ENCODE results near the gene GAS7.

DNA sequence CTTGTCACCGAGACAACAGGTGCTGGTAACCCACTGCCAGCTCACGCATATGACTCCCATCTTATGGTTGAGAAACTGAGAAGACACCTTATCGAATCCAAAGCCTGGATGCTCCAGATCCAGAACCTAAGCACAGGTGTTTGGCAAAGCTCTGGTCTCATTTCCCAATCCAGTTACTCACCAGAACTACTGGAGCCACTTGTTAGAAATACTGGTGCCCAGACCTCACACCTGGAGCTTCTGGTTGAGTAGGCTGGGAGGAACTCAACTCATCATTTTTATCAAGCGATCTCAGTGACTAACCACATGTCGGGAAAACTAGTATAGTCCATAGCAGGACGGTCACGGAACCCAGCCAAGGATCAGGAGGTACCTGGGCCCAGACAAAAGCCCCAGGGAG is 206.6 kb downstream of the GAS7 start:
- TF ChIP-seq TAF7 (tag; IDR thresholded peaks at IDR 0.05): no peak
- TF ChIP-seq CTCF (IDR thresholded peaks at IDR 0.05 in 2 of 3, conservative IDR thresholded peaks at IDR 0.05 in 1 of 3; ENCODE audit: insufficient read depth in 2 of 3, low read depth in 1 of 3, low read length in 3 of 3): no peak
- TF ChIP-seq ZNF398 (CRISPR knock-in tag; IDR thresholded peaks at IDR 0.05): no peak
- no peak for TF ChIP-seq MYBL2 (IDR thresholded peaks at IDR 0.05; ENCODE audit: low read depth)
- TF ChIP-seq MYBL2 (CRISPR knock-in tag; IDR thresholded peaks at IDR 0.05; ENCODE audit: borderline replicate concordance): no peak
- TF ChIP-seq, protein P1, sequence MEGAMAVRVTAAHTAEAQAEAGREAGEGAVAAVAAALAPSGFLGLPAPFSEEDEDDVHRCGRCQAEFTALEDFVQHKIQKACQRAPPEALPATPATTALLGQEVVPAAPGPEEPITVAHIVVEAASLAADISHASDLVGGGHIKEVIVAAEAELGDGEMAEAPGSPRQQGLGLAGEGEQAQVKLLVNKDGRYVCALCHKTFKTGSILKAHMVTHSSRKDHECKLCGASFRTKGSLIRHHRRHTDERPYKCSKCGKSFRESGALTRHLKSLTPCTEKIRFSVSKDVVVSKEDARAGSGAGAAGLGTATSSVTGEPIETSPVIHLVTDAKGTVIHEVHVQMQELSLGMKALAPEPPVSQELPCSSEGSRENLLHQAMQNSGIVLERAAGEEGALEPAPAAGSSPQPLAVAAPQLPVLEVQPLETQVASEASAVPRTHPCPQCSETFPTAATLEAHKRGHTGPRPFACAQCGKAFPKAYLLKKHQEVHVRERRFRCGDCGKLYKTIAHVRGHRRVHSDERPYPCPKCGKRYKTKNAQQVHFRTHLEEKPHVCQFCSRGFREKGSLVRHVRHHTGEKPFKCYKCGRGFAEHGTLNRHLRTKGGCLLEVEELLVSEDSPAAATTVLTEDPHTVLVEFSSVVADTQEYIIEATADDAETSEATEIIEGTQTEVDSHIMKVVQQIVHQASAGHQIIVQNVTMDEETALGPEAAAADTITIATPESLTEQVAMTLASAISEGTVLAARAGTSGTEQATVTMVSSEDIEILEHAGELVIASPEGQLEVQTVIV (CRISPR knock-in tag; IDR thresholded peaks at IDR 0.05; ENCODE audit: borderline replicate concordance): no peak
